ENCODE results near the gene ZDHHC14.
"Not testable (repeated sequence)": the region's sequence is repeated elsewhere in the genome, so short reads cannot be mapped to it uniquely, and the experiment has no call there.

ZDHHC14 gene

GRCh38 chr6:157683707-157684106 lies 302.7 kb downstream of the ZDHHC14 start:
- no peaks in the 10 kb centered on the region for H3K4me1 ChIP-seq
- no peaks in the 10 kb centered on the region; the same call in 1 of the 2 replicates for H3K27me3 ChIP-seq (ENCODE audit: low read depth)
- H3K9me3 ChIP-seq = no peaks in the 10 kb centered on the region
- DNase-seq (ENCODE audit: low spot score in 2 of 2) = no peak
- no peak overlapping the region for H3K4me3 ChIP-seq
- in situ Hi-C loops (cut with MboI; ENCODE audit: low sequenced_read_pairs) = no loop called here
- H3K36me3 ChIP-seq (replicated peaks) = no peaks in the 10 kb centered on the region

DNA sequence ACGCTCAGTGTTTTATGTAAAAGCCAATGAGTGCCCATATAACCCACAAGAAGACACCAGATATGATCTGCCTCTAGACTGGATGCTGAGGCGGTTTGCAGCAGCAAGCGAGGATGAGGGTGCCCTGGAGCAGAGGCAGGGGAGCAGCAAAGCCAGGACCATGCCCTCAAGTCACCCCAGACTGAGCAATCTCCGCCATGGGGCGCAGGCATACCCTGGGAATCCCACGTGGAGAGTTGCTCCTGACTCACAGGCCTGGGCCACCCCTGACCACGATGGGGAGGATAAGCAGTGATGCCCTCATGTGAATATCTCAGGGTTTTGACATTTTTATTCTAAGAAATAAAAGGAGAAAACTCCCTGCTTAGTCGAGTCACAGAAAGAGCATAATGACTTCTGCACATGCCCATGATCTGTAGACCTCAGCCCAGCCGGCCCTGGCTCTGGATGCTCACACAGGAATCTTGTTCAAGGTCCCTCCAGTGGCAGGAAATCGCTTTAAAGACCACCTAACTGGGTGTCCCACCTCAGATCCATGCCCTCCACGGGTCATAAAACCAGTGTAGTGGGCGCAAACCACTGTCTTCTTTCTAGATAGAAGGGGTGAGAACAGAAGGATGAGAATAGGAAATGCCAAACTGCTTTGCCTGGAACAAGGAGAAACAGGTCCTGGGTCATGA lies 303.8 kb downstream of the ZDHHC14 start:
- DNase-seq (ENCODE audit: low spot score in 2 of 2) = no peak
- Histone ChIP-seq H3K9me3 (no peaks in the 10 kb centered on the region), H3K4me3 (no peak overlapping the region), H3K27me3 (ENCODE audit: low read depth) (no peaks in the 10 kb centered on the region; the same call in 1 of the 2 replicates), H3K4me1 (no peaks in the 10 kb centered on the region), H3K36me3 (replicated peaks) (no peaks in the 10 kb centered on the region)
- in situ Hi-C loops (cut with MboI; ENCODE audit: low sequenced_read_pairs) = no loop called here

- in situ Hi-C loops (cut with MboI; ENCODE audit: low sequenced_read_pairs) = no loop called here
- H3K36me3 ChIP-seq (replicated peaks) = no peaks in the 10 kb centered on the region
- no peaks in the 10 kb centered on the region for H3K9me3 ChIP-seq
- no peaks in the 10 kb centered on the region for H3K4me1 ChIP-seq
- H3K4me3 ChIP-seq = no peak overlapping the region
- no peak for DNase-seq (ENCODE audit: low spot score in 2 of 2)
- no peaks in the 10 kb centered on the region; the same call in 1 of the 2 replicates for H3K27me3 ChIP-seq (ENCODE audit: low read depth)
Measured at GRCh38 chr6:157685596-157686280, 304.7 kb downstream of the ZDHHC14 start.

DNA sequence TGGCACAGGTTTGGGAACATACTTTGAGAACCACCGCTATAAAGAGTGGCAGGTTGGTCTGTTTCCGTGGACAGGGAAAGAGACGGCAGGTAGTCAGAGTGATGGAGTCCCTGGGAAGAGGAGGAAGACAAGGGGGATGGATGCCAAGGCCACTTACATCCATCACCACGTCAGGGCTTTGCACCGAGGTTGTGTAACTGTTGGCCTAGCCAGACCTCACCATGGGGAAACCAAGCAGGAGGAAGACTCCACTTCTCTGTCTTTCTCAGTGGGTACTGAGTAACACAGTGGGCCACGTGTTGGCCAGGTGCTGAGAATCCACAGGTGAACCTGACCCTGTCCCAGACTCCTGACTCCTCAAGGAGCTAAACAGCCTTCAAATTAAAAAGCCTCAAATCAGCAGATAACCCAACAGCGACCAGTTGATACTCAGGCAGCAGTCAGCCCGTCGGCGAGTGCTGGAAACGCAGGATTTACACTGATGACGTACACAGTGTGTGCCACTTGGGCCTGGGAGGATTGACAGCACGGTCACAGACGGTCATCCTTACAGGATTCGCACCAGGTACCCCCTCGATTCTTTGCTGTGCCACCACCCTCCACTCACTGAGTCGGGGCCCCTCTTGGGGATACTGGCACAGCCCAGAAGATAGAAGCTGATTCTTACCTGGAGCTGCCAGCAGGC lies 307.4 kb downstream of the ZDHHC14 start:
- H3K4me3 ChIP-seq = no peak overlapping the region
- H3K4me1 ChIP-seq = no peaks in the 10 kb centered on the region
- no peaks in the 10 kb centered on the region for H3K36me3 ChIP-seq (replicated peaks)
- no peaks in the 10 kb centered on the region for H3K9me3 ChIP-seq
- no peaks in the 10 kb centered on the region; the same call in 1 of the 2 replicates for H3K27me3 ChIP-seq (ENCODE audit: low read depth)
- in situ Hi-C loops (cut with MboI; ENCODE audit: low sequenced_read_pairs) = no loop called here
- no peak for DNase-seq (ENCODE audit: low spot score in 2 of 2)

DNA sequence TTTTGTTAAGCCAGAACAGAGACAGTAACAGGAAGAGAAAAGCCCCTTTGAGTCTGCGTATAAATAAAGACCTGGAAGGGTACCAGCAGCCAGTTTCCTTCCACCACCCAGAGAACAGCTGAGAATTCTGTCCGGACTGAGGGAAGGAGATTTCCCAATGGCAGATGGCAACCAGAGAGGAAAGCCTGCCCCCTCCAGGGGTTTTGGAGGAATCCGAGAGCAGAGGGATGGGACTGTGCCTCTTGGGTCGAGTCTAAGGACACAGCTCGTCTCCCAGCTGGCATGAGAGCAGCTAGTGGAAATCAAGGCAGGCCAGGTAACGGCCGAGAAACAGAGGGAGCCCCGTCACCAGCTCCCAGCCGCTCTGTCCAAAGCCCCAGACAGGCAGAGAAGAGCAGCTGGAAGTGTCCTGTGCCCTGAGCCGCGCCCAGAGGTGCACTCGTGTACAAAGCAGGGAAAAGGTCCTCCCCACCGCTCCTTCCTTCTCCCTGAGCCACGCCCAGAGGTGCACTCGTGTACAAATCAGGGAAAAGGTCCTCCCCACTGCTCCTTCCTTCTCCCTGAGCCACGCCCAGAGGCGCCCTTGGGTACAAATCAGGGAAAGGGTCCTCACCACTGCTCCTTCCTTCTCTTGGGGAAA lies 308.1 kb downstream of the ZDHHC14 start:
- Histone ChIP-seq H3K9me3 (no peaks in the 10 kb centered on the region), H3K4me1 (no peaks in the 10 kb centered on the region), H3K27me3 (ENCODE audit: low read depth) (peaks cover 2% of the 10 kb centered on the region; the same call in 1 of the 2 replicates), H3K4me3 (no peak overlapping the region), H3K36me3 (replicated peaks) (no peaks in the 10 kb centered on the region)
- in situ Hi-C loops (cut with MboI; ENCODE audit: low sequenced_read_pairs) = no loop called here
- no peak for DNase-seq (ENCODE audit: low spot score in 2 of 2)

- no peak for DNase-seq (ENCODE audit: low spot score in 2 of 2)
- in situ Hi-C loops (cut with MboI; ENCODE audit: low sequenced_read_pairs) = no loop called here
- peaks cover 6% of the 10 kb centered on the region; the same call in 1 of the 2 replicates for H3K27me3 ChIP-seq (ENCODE audit: low read depth)
Measured at GRCh38 chr6:157689875-157690274, 308.9 kb downstream of the ZDHHC14 start.

GRCh38 chr6:157690441-157691210 lies 309.6 kb downstream of the ZDHHC14 start:
- Histone ChIP-seq H3K4me3 (no peak overlapping the region), H3K27me3 (ENCODE audit: low read depth) (peaks cover 6% of the 10 kb centered on the region; the same call in 1 of the 2 replicates), H3K9me3 (no peaks in the 10 kb centered on the region), H3K36me3 (replicated peaks) (no peaks in the 10 kb centered on the region), H3K4me1 (no peaks in the 10 kb centered on the region)
- in situ Hi-C loops (cut with MboI; ENCODE audit: low sequenced_read_pairs) = no loop called here
- DNase-seq (ENCODE audit: low spot score in 2 of 2) = no peak

More at GRCh38 chr6:157689875-157690274, 308.9 kb downstream of the ZDHHC14 start:
- Histone ChIP-seq H3K4me1 (no peaks in the 10 kb centered on the region), H3K4me3 (no peak overlapping the region), H3K36me3 (replicated peaks) (no peaks in the 10 kb centered on the region), H3K9me3 (no peaks in the 10 kb centered on the region)

GRCh38 chr6:157691621-157692020 lies 310.6 kb downstream of the ZDHHC14 start:
- H3K4me1 ChIP-seq; H3K36me3 ChIP-seq (replicated peaks); in situ Hi-C loops (cut with MboI; ENCODE audit: low sequenced_read_pairs); DNase-seq (ENCODE audit: low spot score in 2 of 2); H3K27me3 ChIP-seq (ENCODE audit: low read depth); H3K9me3 ChIP-seq; H3K4me3 ChIP-seq: not testable (repeated sequence)

DNA sequence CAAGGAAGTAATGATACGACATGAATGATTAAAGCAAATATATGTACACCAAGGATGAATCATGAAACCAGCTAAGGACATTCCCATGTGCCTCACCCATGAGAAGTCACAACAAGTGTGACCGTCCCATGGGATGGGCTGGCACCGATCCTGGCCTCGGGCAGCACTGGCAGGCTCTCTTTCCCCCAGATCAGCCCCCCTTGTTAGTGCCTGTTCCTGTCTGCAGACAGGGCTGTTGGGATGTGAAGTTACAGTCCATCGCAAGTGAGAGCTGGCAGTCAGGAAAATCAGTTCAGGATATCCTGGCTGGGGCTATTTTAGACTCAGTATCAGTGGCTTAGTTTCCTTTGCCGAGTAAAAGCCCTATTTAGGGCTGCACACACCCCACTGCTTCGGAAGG lies 312.9 kb downstream of the ZDHHC14 start:
- Histone ChIP-seq H3K4me1 (no peaks in the 10 kb centered on the region), H3K27me3 (ENCODE audit: low read depth) (peaks cover 8% of the 10 kb centered on the region; the same call in 1 of the 2 replicates), H3K36me3 (replicated peaks) (no peaks in the 10 kb centered on the region), H3K9me3 (no peaks in the 10 kb centered on the region), H3K4me3 (no peak overlapping the region)
- no peak for DNase-seq (ENCODE audit: low spot score in 2 of 2)
- in situ Hi-C loops (cut with MboI; ENCODE audit: low sequenced_read_pairs) = no loop called here

DNA sequence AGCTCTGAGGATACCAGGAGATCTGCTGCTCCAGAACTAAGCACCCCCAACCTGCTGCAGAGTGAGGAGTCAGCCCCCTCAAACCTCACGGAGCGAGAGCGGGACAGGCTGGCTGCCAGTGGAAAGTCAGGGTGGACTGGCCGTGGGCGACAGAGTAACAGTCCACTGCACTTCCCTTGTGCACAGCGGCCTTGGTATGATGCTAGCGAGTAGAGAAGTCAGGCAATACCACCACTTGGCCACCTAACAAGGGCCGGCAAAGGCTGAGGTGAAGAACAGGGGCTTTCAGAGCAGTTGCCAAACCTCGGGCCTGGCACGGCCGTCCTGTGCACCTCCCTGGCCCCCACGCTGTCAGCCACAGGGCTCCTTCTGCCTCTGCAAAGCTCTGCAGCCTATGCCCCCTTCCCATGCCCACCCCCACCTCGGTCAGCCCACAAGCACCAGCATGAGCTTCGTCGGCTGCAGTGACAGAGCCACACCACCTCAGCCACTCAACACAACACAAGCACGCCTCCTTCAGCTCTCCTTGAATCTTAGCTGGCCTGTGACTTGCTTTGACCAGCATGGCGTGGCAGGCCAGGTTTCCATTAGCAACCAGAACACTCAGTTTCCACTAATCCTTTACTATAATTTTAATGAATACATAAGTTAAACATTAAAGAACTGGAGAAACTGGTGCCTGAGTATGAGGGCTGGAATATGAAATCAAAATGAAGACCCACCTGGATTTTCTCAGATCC lies 314.5 kb downstream of the ZDHHC14 start:
- in situ Hi-C loops (cut with MboI; ENCODE audit: low sequenced_read_pairs) = no loop called here
- H3K27me3 ChIP-seq (ENCODE audit: low read depth) = peaks cover 8% of the 10 kb centered on the region; the same call in 1 of the 2 replicates

GRCh38 chr6:157699777-157700636 lies 319.0 kb downstream of the ZDHHC14 start:
- Histone ChIP-seq H3K9me3 (no peaks in the 10 kb centered on the region), H3K4me1 (no peaks in the 10 kb centered on the region), H3K36me3 (replicated peaks) (no peaks in the 10 kb centered on the region), H3K4me3 (no peak overlapping the region), H3K27me3 (ENCODE audit: low read depth) (0 out of 2 replicates have a peak, but pooled peaks cover 3% of the 10 kb centered on the region)
- DNase-seq (ENCODE audit: low spot score in 2 of 2) = no peak
- in situ Hi-C loops (cut with MboI; ENCODE audit: low sequenced_read_pairs) = no loop called here

More for the DNA sequence above, 314.5 kb downstream of the ZDHHC14 start:
- no peaks in the 10 kb centered on the region for H3K36me3 ChIP-seq (replicated peaks)
- DNase-seq (ENCODE audit: low spot score in 2 of 2) = no peak
- H3K4me3 ChIP-seq = no peak overlapping the region
- no peaks in the 10 kb centered on the region for H3K9me3 ChIP-seq
- H3K4me1 ChIP-seq = no peaks in the 10 kb centered on the region

DNA sequence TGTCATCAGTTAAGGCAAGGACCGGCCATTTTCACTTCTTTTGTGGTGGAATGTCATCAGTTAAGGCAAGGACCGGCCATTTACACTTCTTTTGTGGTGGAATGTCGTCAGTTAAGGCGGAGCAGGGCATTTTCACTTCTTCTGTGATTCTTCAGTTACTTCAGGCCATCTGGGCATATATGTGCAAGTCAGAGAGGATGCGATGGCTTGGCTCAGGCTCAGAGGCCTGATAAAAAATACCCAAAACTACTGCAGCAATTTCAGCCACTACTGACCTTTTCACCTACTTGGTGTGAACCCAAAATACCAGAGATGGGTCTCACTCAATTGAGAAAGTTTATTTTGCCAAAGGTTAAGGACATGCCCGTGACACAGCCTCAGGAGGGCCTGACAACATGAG lies 325.4 kb downstream of the ZDHHC14 start:
- H3K4me3 ChIP-seq = not testable (repeated sequence)

More for the DNA sequence above, 325.4 kb downstream of the ZDHHC14 start:
- H3K4me1 ChIP-seq; H3K9me3 ChIP-seq; H3K36me3 ChIP-seq (replicated peaks); DNase-seq (ENCODE audit: low spot score in 2 of 2); in situ Hi-C loops (cut with MboI; ENCODE audit: low sequenced_read_pairs); H3K27me3 ChIP-seq (ENCODE audit: low read depth): not testable (repeated sequence)

Data from HAP-1 (cell line).